Measurements from ENCODE around the gene STAG3.

STAG3 gene

GRCh38 chr7:100155553-100156317 lies 22.0 kb upstream of the STAG3 start:
- no peak for DNase-seq (ENCODE audit: low spot score)

GRCh38 chr7:100156331-100157068 lies 21.2 kb upstream of the STAG3 start:
- DNase-seq (ENCODE audit: low spot score): no peak

GRCh38 chr7:100157069-100157333 lies 20.7 kb upstream of the STAG3 start:
- DNase-seq (ENCODE audit: low spot score): no peak

- peak; percentile 79 for DNase-seq (ENCODE audit: low spot score)
Observed at GRCh38 chr7:100157334-100158228, 20.1 kb upstream of the STAG3 start.

GRCh38 chr7:100158229-100159098 lies 19.3 kb upstream of the STAG3 start, which contains the start of gene TRAPPC14:
Gene TRAPPC14, minus strand, starts transcription at chr7:100158723. Its CDS starts 224 bp downstream, at chr7:100158499.
- DNase-seq (ENCODE audit: low spot score): peak; percentile 92

- no peak for DNase-seq (ENCODE audit: low spot score)
Observed at GRCh38 chr7:100159099-100159623, 18.6 kb upstream of the STAG3 start.

GRCh38 chr7:100160067-100160466 lies 17.7 kb upstream of the STAG3 start:
- DNase-seq (ENCODE audit: low spot score): no peak

GRCh38 chr7:100163006-100163531 lies 14.6 kb upstream of the STAG3 start:
- peak; percentile 80 for DNase-seq (ENCODE audit: low spot score)

- no peak for DNase-seq (ENCODE audit: low spot score)
Observed at GRCh38 chr7:100163871-100164270, 13.8 kb upstream of the STAG3 start.

- no peak for DNase-seq (ENCODE audit: low spot score)
Observed at GRCh38 chr7:100166317-100166940, 11.3 kb upstream of the STAG3 start.

- DNase-seq (ENCODE audit: low spot score): no peak
Observed at GRCh38 chr7:100166970-100167911, 10.5 kb upstream of the STAG3 start.

GRCh38 chr7:100167912-100168323 lies 9.8 kb upstream of the STAG3 start:
- no peak for DNase-seq (ENCODE audit: low spot score)

GRCh38 chr7:100169147-100169850 lies 8.4 kb upstream of the STAG3 start:
- DNase-seq (ENCODE audit: low spot score): no peak

- DNase-seq (ENCODE audit: low spot score): no peak
Observed at GRCh38 chr7:100170101-100170897, 7.4 kb upstream of the STAG3 start.

GRCh38 chr7:100171087-100171681 lies 6.5 kb upstream of the STAG3 start:
- DNase-seq (ENCODE audit: low spot score): peak; percentile 48

- peak; percentile 44 for DNase-seq (ENCODE audit: low spot score)
Observed at GRCh38 chr7:100171840-100172239, 5.9 kb upstream of the STAG3 start.

- no peak for DNase-seq (ENCODE audit: low spot score)
Observed at GRCh38 chr7:100173806-100174495, 3.8 kb upstream of the STAG3 start.
